GM19324 (cell line): ENCODE results near the gene GGTLC2.
"Not testable (repeated sequence)": the region's sequence is repeated elsewhere in the genome, so short reads cannot be mapped to it uniquely, and the experiment has no call there.

ENCODE experiments used
- ATAC-seq: cut with Tn5 transposase; IDR thresholded peaks from one replicate; pipeline ENCODE4 v1.9.1; 2021; ENCODE audit warnings: mild to moderate bottlenecking, moderate library complexity; ENCODE audit not compliant: unreplicated experiment, low FRiP score

Gene GGTLC2

GRCh38 chr22:22633533-22633932 is 10.9 kb upstream of the GGTLC2 start:
- not testable (repeated sequence) for ATAC-seq

- not testable (repeated sequence) for ATAC-seq
These were observed 8.2 kb upstream of the GGTLC2 start for GRCh38 chr22:22636260-22636659.

- not testable (repeated sequence) for ATAC-seq
These were observed 6.1 kb upstream of the GGTLC2 start for GRCh38 chr22:22638313-22638712.

GRCh38 chr22:22642255-22642654 is 2.2 kb upstream of the GGTLC2 start:
- not testable (repeated sequence) for ATAC-seq

- ATAC-seq = not testable (repeated sequence)
These were observed 1.6 kb downstream of the GGTLC2 start for GRCh38 chr22:22645969-22646368.

- not testable (repeated sequence) for ATAC-seq
These were observed 3.5 kb downstream of the GGTLC2 start for GRCh38 chr22:22647952-22648351.

GRCh38 chr22:22648863-22649536 is 4.6 kb downstream of the GGTLC2 start:
- not testable (repeated sequence) for ATAC-seq

- not testable (repeated sequence) for ATAC-seq
These were observed 5.3 kb downstream of the GGTLC2 start for GRCh38 chr22:22649761-22650160.

GRCh38 chr22:22650398-22650797 is 6.0 kb downstream of the GGTLC2 start:
- ATAC-seq = not testable (repeated sequence)

GRCh38 chr22:22650803-22651515 is 6.5 kb downstream of the GGTLC2 start:
- ATAC-seq = not testable (repeated sequence)

GRCh38 chr22:22651593-22651992 is 7.2 kb downstream of the GGTLC2 start:
- ATAC-seq = not testable (repeated sequence)

GRCh38 chr22:22652102-22652501 is 7.7 kb downstream of the GGTLC2 start:
- ATAC-seq = not testable (repeated sequence)

GRCh38 chr22:22652573-22652972 is 8.2 kb downstream of the GGTLC2 start:
- ATAC-seq = not testable (repeated sequence)

GRCh38 chr22:22653677-22654381 is 9.4 kb downstream of the GGTLC2 start:
- ATAC-seq = not testable (repeated sequence)

GRCh38 chr22:22655452-22656290 is 11.3 kb downstream of the GGTLC2 start:
- ATAC-seq = no peak

- no peak for ATAC-seq
These were observed 13.3 kb downstream of the GGTLC2 start for GRCh38 chr22:22657712-22658111.

- no peak for ATAC-seq
These were observed 16.9 kb downstream of the GGTLC2 start for GRCh38 chr22:22661275-22661674.

- no peak for ATAC-seq
These were observed 17.7 kb downstream of the GGTLC2 start for GRCh38 chr22:22662095-22662494.

GRCh38 chr22:22663861-22664800 is 19.7 kb downstream of the GGTLC2 start:
- ATAC-seq = no peak
